HepG2 (cell line): Measurements from ENCODE around the gene FXYD5. TPM values are rescaled to one million over a fixed set of nuclear protein-coding genes. Genes with fewer than 3 reads are reported as not detected.

Source experiments
- PHF8 ChIP-seq: sonication (generic); formaldehyde crosslinking; IDR thresholded peaks from 2 replicates; pipeline ENCODE4 v1.5.0; 2020; ENCODE audit warnings: missing genetic modification reagents
- TAF1 ChIP-seq: sonication (generic); formaldehyde crosslinking; IDR thresholded peaks from 2 replicates; pipeline ENCODE4 v1.4.0; 2020; ENCODE audit warnings: missing genetic modification reagents
- polyA plus RNA-seq, 8 experiments: library from polyadenylated mRNA; depleted of rRNA in 3 of 8; stranded (reverse) in 7 of 8; unstranded in 1 of 8; fragments of >200 nt; fragmentation: Illumina TruSeq in 4 of 8; extraction: Trizol in 4 of 8; gene quantifications; 2 replicates each; pipeline versions ENCODE4 v1.2.1 to v1.2.3, GENCODE V29; 2011 to 2016; ENCODE audit warnings: low read depth in 4 of 8, missing spikeins in 1 of 8, mixed read lengths in 1 of 8; ENCODE audit not compliant: insufficient read depth in 1 of 8
- total RNA-seq, 5 experiments: library from RNA; depleted of rRNA; stranded (reverse); fragments of >200 nt; fragmentation: Illumina TruSeq; extraction: Trizol; gene quantifications; 2 replicates each; pipeline ENCODE4 v1.2.3, GENCODE V29; 2016; ENCODE audit warnings: low read depth in 1 of 5
- TF ChIP-seq, protein P1 (sequence below): sonication (generic); formaldehyde crosslinking; IDR thresholded peaks from 2 replicates; pipeline ENCODE4 v1.5.1; 2020; ENCODE audit warnings: mild to moderate bottlenecking, missing genetic modification reagents, moderate library complexity
- TF ChIP-seq, protein P2 (sequence below): sonication (generic); formaldehyde crosslinking; IDR thresholded peaks from 2 replicates; pipeline ENCODE4 v1.4.0; 2020; ENCODE audit warnings: low read depth, mild to moderate bottlenecking, missing genetic modification reagents
- TF ChIP-seq, protein P3 (sequence below): sonication (generic); formaldehyde crosslinking; IDR thresholded peaks from 2 replicates; pipeline ENCODE4 v1.5.0; 2020; ENCODE audit warnings: mild to moderate bottlenecking, missing genetic modification reagents, borderline replicate concordance
- TF ChIP-seq, protein P4 (sequence below): sonication (generic); formaldehyde crosslinking; IDR thresholded peaks from 2 replicates; pipeline ENCODE4 v1.5.0; 2020; ENCODE audit warnings: missing genetic modification reagents
- TF ChIP-seq, protein P5 (sequence below): sonication (generic); formaldehyde crosslinking; IDR thresholded peaks from 2 replicates; pipeline ENCODE4 v1.4.0; 2020; ENCODE audit warnings: missing genetic modification reagents
- TF ChIP-seq, protein P6 (sequence below): sonication (generic); formaldehyde crosslinking; IDR thresholded peaks from 2 replicates; pipeline ENCODE4 v1.4.0; 2020; ENCODE audit warnings: missing genetic modification reagents

FXYD5 gene
- total and polyA plus RNA-seq, 2 of the 13 experiments (the other 11 are each of a cell fraction or from before 2014, with no cell fraction given) = 0.65 TPM; not detected in 1

DNA sequence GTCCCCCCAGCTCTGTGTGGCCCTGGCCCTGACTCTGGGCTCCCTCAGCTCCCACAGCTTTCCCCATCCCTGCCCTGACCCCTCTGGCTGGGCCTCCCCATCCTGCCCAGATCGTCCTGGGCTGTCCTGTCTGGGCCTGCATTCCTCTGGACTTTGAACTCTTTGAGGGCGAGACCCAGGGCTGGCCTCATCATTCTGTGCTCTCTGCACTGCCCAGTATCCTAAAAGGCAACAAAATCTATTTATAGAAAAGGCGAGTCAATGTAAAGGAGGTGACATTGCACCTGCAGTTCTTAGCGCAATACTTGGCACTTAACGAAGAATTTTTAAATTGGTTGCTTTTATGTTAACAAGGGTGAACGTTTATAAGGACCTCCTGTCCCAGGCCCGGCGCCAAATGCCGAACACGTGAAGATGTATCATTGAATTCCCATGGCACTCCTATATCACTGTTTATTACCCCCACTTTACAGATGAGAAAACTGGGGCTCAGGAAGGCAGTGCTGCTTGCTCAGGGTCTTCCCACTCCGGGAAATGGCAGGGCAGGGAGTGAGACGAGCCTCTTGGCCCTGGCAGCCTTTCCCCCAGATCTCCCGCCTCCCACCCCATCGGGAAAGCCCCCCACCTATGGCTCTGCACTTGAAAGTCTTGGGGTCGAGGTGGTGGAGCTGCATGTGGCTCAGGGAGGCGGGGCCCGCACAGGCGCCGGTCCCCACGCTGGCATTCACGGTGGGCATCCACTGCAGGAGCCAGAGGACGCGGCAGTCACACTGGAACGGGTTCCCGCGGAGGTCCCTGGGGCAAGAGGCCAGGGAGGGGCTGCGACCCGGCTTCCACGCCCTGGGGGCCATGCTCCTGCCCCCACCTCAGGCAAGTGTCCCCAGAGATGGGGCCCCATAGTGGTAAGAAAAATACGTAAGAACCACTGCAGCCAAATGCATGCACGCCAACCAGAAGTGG lies 23.5 kb upstream of the FXYD5 start (continued):
- TF ChIP-seq, protein P1, sequence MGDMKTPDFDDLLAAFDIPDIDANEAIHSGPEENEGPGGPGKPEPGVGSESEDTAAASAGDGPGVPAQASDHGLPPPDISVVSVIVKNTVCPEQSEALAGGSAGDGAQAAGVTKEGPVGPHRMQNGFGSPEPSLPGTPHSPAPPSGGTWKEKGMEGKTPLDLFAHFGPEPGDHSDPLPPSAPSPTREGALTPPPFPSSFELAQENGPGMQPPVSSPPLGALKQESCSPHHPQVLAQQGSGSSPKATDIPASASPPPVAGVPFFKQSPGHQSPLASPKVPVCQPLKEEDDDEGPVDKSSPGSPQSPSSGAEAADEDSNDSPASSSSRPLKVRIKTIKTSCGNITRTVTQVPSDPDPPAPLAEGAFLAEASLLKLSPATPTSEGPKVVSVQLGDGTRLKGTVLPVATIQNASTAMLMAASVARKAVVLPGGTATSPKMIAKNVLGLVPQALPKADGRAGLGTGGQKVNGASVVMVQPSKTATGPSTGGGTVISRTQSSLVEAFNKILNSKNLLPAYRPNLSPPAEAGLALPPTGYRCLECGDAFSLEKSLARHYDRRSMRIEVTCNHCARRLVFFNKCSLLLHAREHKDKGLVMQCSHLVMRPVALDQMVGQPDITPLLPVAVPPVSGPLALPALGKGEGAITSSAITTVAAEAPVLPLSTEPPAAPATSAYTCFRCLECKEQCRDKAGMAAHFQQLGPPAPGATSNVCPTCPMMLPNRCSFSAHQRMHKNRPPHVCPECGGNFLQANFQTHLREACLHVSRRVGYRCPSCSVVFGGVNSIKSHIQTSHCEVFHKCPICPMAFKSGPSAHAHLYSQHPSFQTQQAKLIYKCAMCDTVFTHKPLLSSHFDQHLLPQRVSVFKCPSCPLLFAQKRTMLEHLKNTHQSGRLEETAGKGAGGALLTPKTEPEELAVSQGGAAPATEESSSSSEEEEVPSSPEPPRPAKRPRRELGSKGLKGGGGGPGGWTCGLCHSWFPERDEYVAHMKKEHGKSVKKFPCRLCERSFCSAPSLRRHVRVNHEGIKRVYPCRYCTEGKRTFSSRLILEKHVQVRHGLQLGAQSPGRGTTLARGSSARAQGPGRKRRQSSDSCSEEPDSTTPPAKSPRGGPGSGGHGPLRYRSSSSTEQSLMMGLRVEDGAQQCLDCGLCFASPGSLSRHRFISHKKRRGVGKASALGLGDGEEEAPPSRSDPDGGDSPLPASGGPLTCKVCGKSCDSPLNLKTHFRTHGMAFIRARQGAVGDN (CRISPR knock-in tag) = peak; percentile 96
- TF ChIP-seq, protein P2, sequence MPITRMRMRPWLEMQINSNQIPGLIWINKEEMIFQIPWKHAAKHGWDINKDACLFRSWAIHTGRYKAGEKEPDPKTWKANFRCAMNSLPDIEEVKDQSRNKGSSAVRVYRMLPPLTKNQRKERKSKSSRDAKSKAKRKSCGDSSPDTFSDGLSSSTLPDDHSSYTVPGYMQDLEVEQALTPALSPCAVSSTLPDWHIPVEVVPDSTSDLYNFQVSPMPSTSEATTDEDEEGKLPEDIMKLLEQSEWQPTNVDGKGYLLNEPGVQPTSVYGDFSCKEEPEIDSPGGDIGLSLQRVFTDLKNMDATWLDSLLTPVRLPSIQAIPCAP = no peak
- no peak for TF ChIP-seq TAF1 (CRISPR knock-in tag)
- TF ChIP-seq, protein P3, sequence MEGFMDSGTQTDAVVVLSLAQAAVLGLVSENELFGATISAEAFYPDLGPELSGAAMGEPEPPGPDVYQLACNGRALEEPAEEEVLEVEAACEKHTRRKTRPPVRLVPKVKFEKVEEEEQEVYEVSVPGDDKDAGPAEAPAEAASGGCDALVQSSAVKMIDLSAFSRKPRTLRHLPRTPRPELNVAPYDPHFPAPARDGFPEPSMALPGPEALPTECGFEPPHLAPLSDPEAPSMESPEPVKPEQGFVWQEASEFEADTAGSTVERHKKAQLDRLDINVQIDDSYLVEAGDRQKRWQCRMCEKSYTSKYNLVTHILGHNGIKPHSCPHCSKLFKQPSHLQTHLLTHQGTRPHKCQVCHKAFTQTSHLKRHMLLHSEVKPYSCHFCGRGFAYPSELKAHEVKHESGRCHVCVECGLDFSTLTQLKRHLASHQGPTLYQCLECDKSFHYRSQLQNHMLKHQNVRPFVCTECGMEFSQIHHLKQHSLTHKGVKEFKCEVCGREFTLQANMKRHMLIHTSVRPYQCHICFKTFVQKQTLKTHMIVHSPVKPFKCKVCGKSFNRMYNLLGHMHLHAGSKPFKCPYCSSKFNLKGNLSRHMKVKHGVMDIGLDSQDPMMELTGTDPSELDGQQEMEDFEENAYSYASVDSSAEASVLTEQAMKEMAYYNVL (CRISPR knock-in tag) = peak; percentile 70; the same call in 1 of the 2 replicates
- TF ChIP-seq, protein P4, sequence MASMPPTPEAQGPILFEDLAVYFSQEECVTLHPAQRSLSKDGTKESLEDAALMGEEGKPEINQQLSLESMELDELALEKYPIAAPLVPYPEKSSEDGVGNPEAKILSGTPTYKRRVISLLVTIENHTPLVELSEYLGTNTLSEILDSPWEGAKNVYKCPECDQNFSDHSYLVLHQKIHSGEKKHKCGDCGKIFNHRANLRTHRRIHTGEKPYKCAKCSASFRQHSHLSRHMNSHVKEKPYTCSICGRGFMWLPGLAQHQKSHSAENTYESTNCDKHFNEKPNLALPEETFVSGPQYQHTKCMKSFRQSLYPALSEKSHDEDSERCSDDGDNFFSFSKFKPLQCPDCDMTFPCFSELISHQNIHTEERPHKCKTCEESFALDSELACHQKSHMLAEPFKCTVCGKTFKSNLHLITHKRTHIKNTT (CRISPR knock-in tag) = no peak
- TF ChIP-seq, protein P5, sequence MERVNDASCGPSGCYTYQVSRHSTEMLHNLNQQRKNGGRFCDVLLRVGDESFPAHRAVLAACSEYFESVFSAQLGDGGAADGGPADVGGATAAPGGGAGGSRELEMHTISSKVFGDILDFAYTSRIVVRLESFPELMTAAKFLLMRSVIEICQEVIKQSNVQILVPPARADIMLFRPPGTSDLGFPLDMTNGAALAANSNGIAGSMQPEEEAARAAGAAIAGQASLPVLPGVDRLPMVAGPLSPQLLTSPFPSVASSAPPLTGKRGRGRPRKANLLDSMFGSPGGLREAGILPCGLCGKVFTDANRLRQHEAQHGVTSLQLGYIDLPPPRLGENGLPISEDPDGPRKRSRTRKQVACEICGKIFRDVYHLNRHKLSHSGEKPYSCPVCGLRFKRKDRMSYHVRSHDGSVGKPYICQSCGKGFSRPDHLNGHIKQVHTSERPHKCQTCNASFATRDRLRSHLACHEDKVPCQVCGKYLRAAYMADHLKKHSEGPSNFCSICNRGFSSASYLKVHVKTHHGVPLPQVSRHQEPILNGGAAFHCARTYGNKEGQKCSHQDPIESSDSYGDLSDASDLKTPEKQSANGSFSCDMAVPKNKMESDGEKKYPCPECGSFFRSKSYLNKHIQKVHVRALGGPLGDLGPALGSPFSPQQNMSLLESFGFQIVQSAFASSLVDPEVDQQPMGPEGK (CRISPR knock-in tag) = 0 out of 2 replicates have a peak, but pooled peaks have one; percentile 26
- TF ChIP-seq PHF8 (CRISPR knock-in tag) = peak; percentile 12; the same call in 1 of the 2 replicates
- TF ChIP-seq, protein P6, sequence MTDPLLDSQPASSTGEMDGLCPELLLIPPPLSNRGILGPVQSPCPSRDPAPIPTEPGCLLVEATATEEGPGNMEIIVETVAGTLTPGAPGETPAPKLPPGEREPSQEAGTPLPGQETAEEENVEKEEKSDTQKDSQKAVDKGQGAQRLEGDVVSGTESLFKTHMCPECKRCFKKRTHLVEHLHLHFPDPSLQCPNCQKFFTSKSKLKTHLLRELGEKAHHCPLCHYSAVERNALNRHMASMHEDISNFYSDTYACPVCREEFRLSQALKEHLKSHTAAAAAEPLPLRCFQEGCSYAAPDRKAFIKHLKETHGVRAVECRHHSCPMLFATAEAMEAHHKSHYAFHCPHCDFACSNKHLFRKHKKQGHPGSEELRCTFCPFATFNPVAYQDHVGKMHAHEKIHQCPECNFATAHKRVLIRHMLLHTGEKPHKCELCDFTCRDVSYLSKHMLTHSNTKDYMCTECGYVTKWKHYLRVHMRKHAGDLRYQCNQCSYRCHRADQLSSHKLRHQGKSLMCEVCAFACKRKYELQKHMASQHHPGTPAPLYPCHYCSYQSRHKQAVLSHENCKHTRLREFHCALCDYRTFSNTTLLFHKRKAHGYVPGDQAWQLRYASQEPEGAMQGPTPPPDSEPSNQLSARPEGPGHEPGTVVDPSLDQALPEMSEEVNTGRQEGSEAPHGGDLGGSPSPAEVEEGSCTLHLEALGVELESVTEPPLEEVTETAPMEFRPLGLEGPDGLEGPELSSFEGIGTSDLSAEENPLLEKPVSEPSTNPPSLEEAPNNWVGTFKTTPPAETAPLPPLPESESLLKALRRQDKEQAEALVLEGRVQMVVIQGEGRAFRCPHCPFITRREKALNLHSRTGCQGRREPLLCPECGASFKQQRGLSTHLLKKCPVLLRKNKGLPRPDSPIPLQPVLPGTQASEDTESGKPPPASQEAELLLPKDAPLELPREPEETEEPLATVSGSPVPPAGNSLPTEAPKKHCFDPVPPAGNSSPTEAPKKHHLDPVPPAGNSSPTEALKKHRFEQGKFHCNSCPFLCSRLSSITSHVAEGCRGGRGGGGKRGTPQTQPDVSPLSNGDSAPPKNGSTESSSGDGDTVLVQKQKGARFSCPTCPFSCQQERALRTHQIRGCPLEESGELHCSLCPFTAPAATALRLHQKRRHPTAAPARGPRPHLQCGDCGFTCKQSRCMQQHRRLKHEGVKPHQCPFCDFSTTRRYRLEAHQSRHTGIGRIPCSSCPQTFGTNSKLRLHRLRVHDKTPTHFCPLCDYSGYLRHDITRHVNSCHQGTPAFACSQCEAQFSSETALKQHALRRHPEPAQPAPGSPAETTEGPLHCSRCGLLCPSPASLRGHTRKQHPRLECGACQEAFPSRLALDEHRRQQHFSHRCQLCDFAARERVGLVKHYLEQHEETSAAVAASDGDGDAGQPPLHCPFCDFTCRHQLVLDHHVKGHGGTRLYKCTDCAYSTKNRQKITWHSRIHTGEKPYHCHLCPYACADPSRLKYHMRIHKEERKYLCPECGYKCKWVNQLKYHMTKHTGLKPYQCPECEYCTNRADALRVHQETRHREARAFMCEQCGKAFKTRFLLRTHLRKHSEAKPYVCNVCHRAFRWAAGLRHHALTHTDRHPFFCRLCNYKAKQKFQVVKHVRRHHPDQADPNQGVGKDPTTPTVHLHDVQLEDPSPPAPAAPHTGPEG (CRISPR knock-in tag) = no peak
